COLO668 (cell line): ENCODE results near the gene TNS1.

Source experiments
- DNase-seq: peaks from one replicate; lab custom pipeline; 2025; ENCODE audit not compliant: unreplicated experiment; lab: John Stamatoyannopoulos, UW

TNS1 gene

GRCh38 chr2:217755027-217755745 is 247.6 kb downstream of the TNS1 start:
- no peak for DNase-seq

GRCh38 chr2:217753460-217754200 is 249.2 kb downstream of the TNS1 start:
- no peak for DNase-seq

- DNase-seq = no peak
Measured at GRCh38 chr2:217752714-217753459, 249.9 kb downstream of the TNS1 start.

GRCh38 chr2:217751952-217752351 is 250.8 kb downstream of the TNS1 start:
- DNase-seq = no peak

GRCh38 chr2:217751192-217751591 is 251.6 kb downstream of the TNS1 start:
- DNase-seq = no peak
